Measurements from ENCODE around the gene ZNF420.
"Not testable (repeated sequence)": the region's sequence is repeated elsewhere in the genome, so short reads cannot be mapped to it uniquely, and the experiment has no call there.

ZNF420 gene

DNA sequence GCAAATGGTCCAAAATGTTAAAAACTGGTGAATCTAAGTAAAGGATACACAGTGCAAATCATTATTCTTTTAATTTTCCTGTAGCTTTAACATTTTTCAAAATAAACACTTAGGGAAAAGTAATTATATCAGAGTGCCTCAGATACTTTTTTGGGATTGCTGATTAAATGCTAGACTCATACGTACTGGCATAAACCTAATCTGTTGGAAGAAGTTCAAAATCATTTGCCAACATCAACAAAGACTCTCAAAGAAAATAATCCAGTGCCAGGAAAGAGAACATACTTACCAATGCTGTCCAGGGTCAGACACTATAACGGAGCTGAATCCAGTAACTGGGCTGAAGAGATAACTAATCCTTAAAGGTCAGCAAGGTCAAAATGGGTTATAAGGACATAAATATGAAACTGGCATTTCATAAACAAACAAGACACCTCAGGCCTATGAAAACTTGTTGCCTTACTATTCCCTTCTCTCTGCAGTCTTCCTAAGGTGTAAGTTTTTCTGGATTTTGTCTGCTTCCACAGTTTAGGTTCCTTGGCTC, 3.3 kb upstream of the ZNF420 start:
- TF ChIP-seq, protein P1, sequence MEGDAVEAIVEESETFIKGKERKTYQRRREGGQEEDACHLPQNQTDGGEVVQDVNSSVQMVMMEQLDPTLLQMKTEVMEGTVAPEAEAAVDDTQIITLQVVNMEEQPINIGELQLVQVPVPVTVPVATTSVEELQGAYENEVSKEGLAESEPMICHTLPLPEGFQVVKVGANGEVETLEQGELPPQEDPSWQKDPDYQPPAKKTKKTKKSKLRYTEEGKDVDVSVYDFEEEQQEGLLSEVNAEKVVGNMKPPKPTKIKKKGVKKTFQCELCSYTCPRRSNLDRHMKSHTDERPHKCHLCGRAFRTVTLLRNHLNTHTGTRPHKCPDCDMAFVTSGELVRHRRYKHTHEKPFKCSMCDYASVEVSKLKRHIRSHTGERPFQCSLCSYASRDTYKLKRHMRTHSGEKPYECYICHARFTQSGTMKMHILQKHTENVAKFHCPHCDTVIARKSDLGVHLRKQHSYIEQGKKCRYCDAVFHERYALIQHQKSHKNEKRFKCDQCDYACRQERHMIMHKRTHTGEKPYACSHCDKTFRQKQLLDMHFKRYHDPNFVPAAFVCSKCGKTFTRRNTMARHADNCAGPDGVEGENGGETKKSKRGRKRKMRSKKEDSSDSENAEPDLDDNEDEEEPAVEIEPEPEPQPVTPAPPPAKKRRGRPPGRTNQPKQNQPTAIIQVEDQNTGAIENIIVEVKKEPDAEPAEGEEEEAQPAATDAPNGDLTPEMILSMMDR (IDR thresholded peaks at IDR 0.05; ENCODE audit: extremely low read depth, insufficient read depth, missing control alignments), result no peak
- no peak for DNase-seq (ENCODE audit: low spot score)
- in situ Hi-C loops (cut with MboI; ENCODE audit: low pct_unique_long_range_greater_than_20kb, low sequenced_read_pairs, unreplicated experiment), result no loop called here

DNA sequence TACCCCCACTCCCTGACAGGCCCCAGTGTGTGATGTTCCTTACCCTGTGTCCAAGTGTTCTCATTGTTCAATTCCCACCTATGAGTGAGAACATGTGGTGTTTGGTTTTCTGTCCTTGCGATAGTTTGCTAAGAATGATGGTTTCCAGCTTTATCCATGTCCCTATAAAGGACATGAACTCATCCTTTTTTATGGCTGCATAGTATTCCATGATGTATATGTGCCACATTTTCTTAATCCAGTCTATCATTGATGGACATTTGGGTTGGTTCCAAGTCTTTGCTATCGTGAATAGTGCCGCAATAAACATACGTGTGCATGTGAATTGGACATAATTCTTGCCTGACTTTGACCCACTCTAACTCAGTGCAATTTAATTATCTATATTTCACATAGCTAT, 1.7 kb upstream of the ZNF420 start:
- DNase-seq (ENCODE audit: low spot score); in situ Hi-C loops (cut with MboI; ENCODE audit: low pct_unique_long_range_greater_than_20kb, low sequenced_read_pairs, unreplicated experiment): not testable (repeated sequence)

DNA sequence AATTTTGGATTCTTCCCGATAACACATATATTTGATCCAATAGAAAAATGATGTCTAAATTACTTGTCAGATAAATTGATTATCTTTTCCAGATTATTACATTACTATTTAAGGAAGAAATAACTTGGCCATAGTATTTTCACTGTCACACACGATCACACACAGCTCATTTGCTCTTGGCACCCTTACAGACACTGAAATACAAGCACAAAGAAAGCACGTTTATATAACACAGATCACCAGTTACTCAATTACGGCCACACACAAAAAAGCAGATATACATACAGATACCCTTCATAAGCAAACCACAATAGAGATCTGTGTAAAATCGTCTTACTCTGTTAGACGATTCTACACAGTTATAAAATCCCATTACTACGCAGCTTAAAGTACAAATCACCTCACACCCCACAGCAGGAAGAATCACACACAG, 716 bp upstream of the ZNF420 start:
- in situ Hi-C loops (cut with MboI; ENCODE audit: low pct_unique_long_range_greater_than_20kb, low sequenced_read_pairs, unreplicated experiment), result no loop called here
- no peak for DNase-seq (ENCODE audit: low spot score)
- TF ChIP-seq, protein P1 (IDR thresholded peaks at IDR 0.05; ENCODE audit: extremely low read depth, insufficient read depth, missing control alignments), result no peak

DNA sequence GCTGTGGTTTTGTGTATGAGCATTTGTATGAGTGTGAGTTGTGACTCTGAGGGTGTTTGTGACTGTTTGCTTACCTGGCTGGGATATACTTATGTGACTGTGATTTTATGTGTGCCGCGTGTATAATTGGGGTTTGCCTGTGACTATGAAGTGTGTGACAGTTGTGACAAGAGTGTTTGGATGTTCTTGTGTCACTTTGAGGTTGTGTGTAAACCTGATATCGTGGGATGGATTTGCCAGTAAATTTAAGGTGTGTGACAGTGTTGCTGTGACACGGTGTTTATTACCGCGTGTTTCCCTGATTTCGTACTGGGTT, 442 bp downstream of the ZNF420 start:
- in situ Hi-C loops (cut with MboI; ENCODE audit: low pct_unique_long_range_greater_than_20kb, low sequenced_read_pairs, unreplicated experiment), result no loop called here
- TF ChIP-seq, protein P1 (IDR thresholded peaks at IDR 0.05; ENCODE audit: extremely low read depth, insufficient read depth, missing control alignments), result no peak
- no peak for DNase-seq (ENCODE audit: low spot score)

DNA sequence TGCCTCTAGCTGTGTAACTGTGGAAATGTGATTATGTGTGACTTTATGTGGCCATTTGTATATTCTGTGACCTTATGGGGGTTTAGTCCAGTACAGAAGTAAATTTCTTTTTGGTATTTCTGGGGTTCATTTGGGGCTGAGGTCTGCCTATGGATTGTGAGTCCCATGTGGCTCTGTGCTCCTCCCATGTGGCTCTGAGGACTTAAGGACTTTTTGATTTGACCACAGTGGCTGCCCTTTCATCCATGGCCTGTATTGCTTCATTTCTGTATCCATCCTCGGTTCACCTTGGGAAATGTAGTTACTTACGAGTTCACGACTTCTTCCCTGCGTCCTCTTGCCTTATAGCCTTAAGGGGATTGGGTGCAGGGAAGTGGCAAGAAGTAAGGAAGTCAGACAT, 1.0 kb downstream of the ZNF420 start:
- DNase-seq (ENCODE audit: low spot score), result no peak
- in situ Hi-C loops (cut with MboI; ENCODE audit: low pct_unique_long_range_greater_than_20kb, low sequenced_read_pairs, unreplicated experiment), result no loop called here
- TF ChIP-seq, protein P1 (IDR thresholded peaks at IDR 0.05; ENCODE audit: extremely low read depth, insufficient read depth, missing control alignments), result no peak

DNA sequence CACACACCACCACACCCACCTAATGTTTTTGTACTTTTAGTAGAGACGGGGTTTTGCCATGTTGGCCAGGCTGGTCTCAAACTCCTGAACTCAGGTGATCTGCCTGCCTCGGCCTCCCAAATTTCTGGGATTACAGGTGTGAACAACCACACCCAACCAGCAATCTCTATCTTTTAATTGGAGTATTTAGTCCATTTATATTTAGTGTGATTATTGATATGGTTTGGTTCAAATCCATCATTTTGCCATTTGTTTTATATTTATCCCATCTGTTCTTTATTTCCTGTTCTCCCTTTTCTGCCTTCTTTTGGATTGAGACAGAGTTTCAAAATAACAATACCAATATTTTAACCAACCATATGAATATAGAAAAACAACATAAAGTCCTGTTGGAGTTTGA, 4.1 kb downstream of the ZNF420 start:
- TF ChIP-seq, protein P1 (IDR thresholded peaks at IDR 0.05; ENCODE audit: extremely low read depth, insufficient read depth, missing control alignments), result no peak
- in situ Hi-C loops (cut with MboI; ENCODE audit: low pct_unique_long_range_greater_than_20kb, low sequenced_read_pairs, unreplicated experiment), result no loop called here
- DNase-seq (ENCODE audit: low spot score), result no peak

DNA sequence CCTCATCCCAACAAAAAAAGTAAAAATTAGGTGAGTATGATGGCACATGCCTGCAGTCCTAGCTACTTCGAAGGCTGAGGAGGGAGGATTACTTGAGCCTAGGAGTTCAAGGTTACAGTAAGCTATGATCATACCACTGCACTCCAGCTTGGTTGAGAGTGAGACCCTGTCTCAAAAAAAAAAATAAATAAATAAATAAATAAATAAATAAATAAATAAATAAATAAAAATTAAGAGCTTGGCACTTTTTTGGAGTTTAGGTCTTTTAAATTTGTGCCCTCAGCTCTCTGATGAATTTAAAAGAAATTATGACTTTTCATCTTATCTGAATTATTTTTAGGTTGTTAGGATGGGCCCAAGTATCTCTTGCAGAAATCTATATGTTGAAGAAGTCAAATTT, 8.9 kb downstream of the ZNF420 start:
- no peak for DNase-seq (ENCODE audit: low spot score)
- TF ChIP-seq, protein P1 (IDR thresholded peaks at IDR 0.05; ENCODE audit: extremely low read depth, insufficient read depth, missing control alignments), result no peak
- in situ Hi-C loops (cut with MboI; ENCODE audit: low pct_unique_long_range_greater_than_20kb, low sequenced_read_pairs, unreplicated experiment), result no loop called here

Data from GM13977 (cell line).